HepG2 (cell line): ENCODE measurements around the gene RGS10. TPM values are rescaled to one million over a fixed set of nuclear protein-coding genes. Genes with fewer than 3 reads are reported as not detected.

Source experiments
- ATAC-seq: fragments of 200-7000 bp; cut with Tn5 transposase; 3 replicates; pipeline ENCODE4 v1.9.1; 2020; ENCODE audit warnings: mild to moderate bottlenecking, moderate library complexity
- BruUV-seq: library from RNA; stranded (reverse); fragments of 400-500 nt; replicated peaks from 2 replicates; lab custom pipeline; 2021; lab: Mats Ljungman, UMichigan
- CTCF ChIA-PET: fragments of 300-600 bp; formaldehyde crosslinking; extraction: SDS; loops from one replicate; lab custom pipeline; 2021; ENCODE audit warnings: low total read pairs, inconsistent platforms, low intra/inter-chr PET ratio; lab: Yijun Ruan, JAX
- POLR2A ChIA-PET: fragments of 350-600 bp; sonication (Branson Sonifier 250); formaldehyde crosslinking; loops from one replicate; lab custom pipeline; 2020; ENCODE audit warnings: antibody characterized with exemption, inconsistent platforms; lab: Yijun Ruan, JAX
- DNase-seq: peaks from one replicate; pipeline ENCODE4 v3.0.0-alpha.2; 2015; ENCODE audit warnings: low spot score
- FAIRE-seq: peaks from 3 replicates; lab custom pipeline; 2011; peaks lifted over from hg19 to GRCh38; lab: Jason Lieb, UNC
- H2AFZ ChIP-seq: one replicate; pipeline ENCODE4 v1.6.1; 2011; ENCODE audit warnings: low read length, inconsistent platforms
- H3K27ac ChIP-seq: fragments of 300-600 bp; 3 replicates; pipeline ENCODE4 v1.8.0; 2011; ENCODE audit warnings: mixed run types, mild to moderate bottlenecking, mixed read lengths, low read length, inconsistent platforms; ENCODE audit not compliant: insufficient read depth; ENCODE audit errors: extremely low read length
- H3K27me3 ChIP-seq, 2 experiments: fragments of 200-600 bp in 1 of 2; 2 replicates in 1 of 2; 3 replicates in 1 of 2; pipeline versions ENCODE4 v1.6.0 to v1.8.0; 2011; ENCODE audit warnings: low read length in 2 of 2, mild to moderate bottlenecking in 2 of 2, moderate library complexity in 2 of 2, inconsistent platforms in 1 of 2; ENCODE audit not compliant: insufficient read depth in 2 of 2, control insufficient read depth in 1 of 2
- H3K36me3 ChIP-seq, 2 experiments: fragments of 200-600 bp in 1 of 2; replicated peaks in 1 of 2; 2 replicates in 1 of 2; 3 replicates in 1 of 2; pipeline versions ENCODE4 v1.5.1 to v1.8.0; 2011; ENCODE audit warnings: low read length in 2 of 2, inconsistent platforms in 1 of 2; ENCODE audit not compliant: insufficient read depth in 2 of 2, control insufficient read depth in 1 of 2
- H3K4me1 ChIP-seq: 2 replicates; pipeline ENCODE4 v1.5.1; 2012; ENCODE audit warnings: low read length, inconsistent platforms; ENCODE audit not compliant: insufficient read depth
- H3K4me2 ChIP-seq: 2 replicates; pipeline ENCODE4 v1.6.0; 2011; ENCODE audit warnings: low read depth, low read length, inconsistent platforms
- H3K4me3 ChIP-seq, 3 experiments: fragments of 200-600 bp in 1 of 3; sonication (generic), shearing (Covaris generic) in 1 of 3; replicated peaks in 1 of 3; 2 replicates each; pipeline ENCODE4 v1.5.1; 2011 to 2016; ENCODE audit warnings: low read length in 3 of 3, inconsistent platforms in 2 of 3, low read depth in 2 of 3, mild to moderate bottlenecking in 2 of 3, control low read depth in 1 of 3, mixed read lengths in 1 of 3; ENCODE audit not compliant: insufficient read depth in 1 of 3
- H3K79me2 ChIP-seq: one replicate; pipeline ENCODE4 v1.6.1; 2011; ENCODE audit warnings: low read length, inconsistent platforms; ENCODE audit not compliant: insufficient read depth
- H3K9ac ChIP-seq: 2 replicates; pipeline ENCODE4 v1.6.0; 2011; ENCODE audit warnings: mild to moderate bottlenecking, low read depth, low read length, inconsistent platforms; ENCODE audit not compliant: insufficient read depth
- H3K9me3 ChIP-seq: 2 replicates; pipeline ENCODE4 v1.5.1; 2012; ENCODE audit warnings: mild to moderate bottlenecking, low read length
- H4K20me1 ChIP-seq: 2 replicates; pipeline ENCODE4 v1.6.0; 2011; ENCODE audit warnings: inconsistent platforms, mild to moderate bottlenecking, low read length, moderate library complexity; ENCODE audit not compliant: insufficient read depth
- ARID3A ChIP-seq: IDR thresholded peaks from 2 replicates; pipeline ENCODE4 v1.6.1; 2012; ENCODE audit warnings: low read depth, low read length, improper control_type of control experiment
- CSRNP1 ChIP-seq: sonication (generic); formaldehyde crosslinking; IDR thresholded peaks from 2 replicates; pipeline ENCODE4 v1.8.1; 2023; ENCODE audit warnings: mild to moderate bottlenecking, missing genetic modification reagents
- HOXA3 ChIP-seq: sonication (generic); formaldehyde crosslinking; IDR thresholded peaks from 2 replicates; pipeline ENCODE4 v1.5.0; 2020; ENCODE audit warnings: missing genetic modification reagents
- LCORL ChIP-seq, 2 experiments: fragments of 450-650 bp in 1 of 2; sonication (generic) in 1 of 2; formaldehyde crosslinking in 1 of 2; IDR thresholded peaks; 2 replicates each; pipeline versions ENCODE4 v1.5.0 to v1.6.1; 2017 to 2020; ENCODE audit warnings: antibody characterized with exemption in 1 of 2, missing genetic modification reagents in 1 of 2
- SALL2 ChIP-seq: sonication (generic); formaldehyde crosslinking; IDR thresholded peaks from 2 replicates; pipeline ENCODE4 v1.8.1; 2023; ENCODE audit warnings: mild to moderate bottlenecking, missing genetic modification reagents, inconsistent platforms
- SKI ChIP-seq: fragments of 450-650 bp; IDR thresholded peaks from one replicate; pipeline ENCODE4 v1.6.1; 2018; ENCODE audit warnings: mild to moderate bottlenecking; ENCODE audit not compliant: partially characterized antibody
- SNAPC5 ChIP-seq: sonication (generic); formaldehyde crosslinking; IDR thresholded peaks from 2 replicates; pipeline ENCODE4 v1.8.1; 2023; ENCODE audit warnings: mild to moderate bottlenecking, missing genetic modification reagents, borderline replicate concordance
- SOX13 ChIP-seq, 3 experiments: fragments of 450-650 bp in 1 of 3; sonication (generic) in 1 of 3; formaldehyde crosslinking in 1 of 3; IDR thresholded peaks in 2 of 3; conservative IDR thresholded peaks in 1 of 3; 2 replicates each; pipeline versions ENCODE4 v1.5.0 to v1.6.1; 2016 to 2020; ENCODE audit warnings: antibody characterized with exemption in 1 of 3, mild to moderate bottlenecking in 1 of 3, missing compliant biosample characterization in 1 of 3, missing genetic modification reagents in 1 of 3, moderate library complexity in 1 of 3
- STAG1 ChIP-seq: sonication (generic); formaldehyde crosslinking; IDR thresholded peaks from 2 replicates; pipeline ENCODE4 v1.4.0; 2020; ENCODE audit warnings: missing genetic modification reagents
- ZEB1 ChIP-seq: IDR thresholded peaks from 2 replicates; pipeline ENCODE4 v1.6.1; 2012; ENCODE audit warnings: mild to moderate bottlenecking, low read depth, inconsistent platforms; ENCODE audit not compliant: insufficient replicate concordance
- ZNF276 ChIP-seq: sonication (generic); formaldehyde crosslinking; IDR thresholded peaks from 2 replicates; pipeline ENCODE4 v1.4.0; 2020; ENCODE audit warnings: mild to moderate bottlenecking, low read depth, missing genetic modification reagents
- ZNF337 ChIP-seq: sonication (generic); formaldehyde crosslinking; IDR thresholded peaks from 2 replicates; pipeline ENCODE4 v1.5.1; 2020; ENCODE audit warnings: missing genetic modification reagents, low read depth, mild to moderate bottlenecking, borderline replicate concordance
- ZNF550 ChIP-seq: sonication (generic); formaldehyde crosslinking; IDR thresholded peaks from 2 replicates; pipeline ENCODE4 v1.4.0; 2020; ENCODE audit warnings: mild to moderate bottlenecking, missing genetic modification reagents, borderline replicate concordance
- ZNF562 ChIP-seq: sonication (generic); formaldehyde crosslinking; IDR thresholded peaks from 2 replicates; pipeline ENCODE4 v1.8.0; 2022; ENCODE audit warnings: missing genetic modification reagents, borderline replicate concordance
- ZNF619 ChIP-seq: sonication (generic); formaldehyde crosslinking; IDR thresholded peaks from 2 replicates; pipeline ENCODE4 v1.4.0; 2020; ENCODE audit warnings: mild to moderate bottlenecking, missing genetic modification reagents
- ZNF749 ChIP-seq: sonication (generic); formaldehyde crosslinking; IDR thresholded peaks from 2 replicates; pipeline ENCODE4 v1.8.0; 2022; ENCODE audit warnings: mild to moderate bottlenecking, missing genetic modification reagents, moderate library complexity, borderline replicate concordance
- WGBS: methylation state at CpG from one replicate; pipeline ENCODE4 v1.1.6; 2017; ENCODE audit warnings: low lambda C conversion rate; 5-methylcytosine and 5-hydroxymethylcytosine counted together
- in situ Hi-C: cut with HindIII; loops from 2 replicates; pipeline ENCODE4 v1.10.0; 2017; ENCODE audit warnings: low pct_unique_long_range_greater_than_20kb; ENCODE audit not compliant: extremely low pct_ligation_motif_present
- intact Hi-C: fragments of 100-400 bp; cut with micrococcal nuclease; formaldehyde crosslinking; loops from one replicate; pipeline ENCODE4 v1.10.0; 2022; ENCODE audit not compliant: unreplicated experiment
- polyA plus RNA-seq, 8 experiments: library from polyadenylated mRNA; depleted of rRNA in 3 of 8; stranded (reverse) in 7 of 8; unstranded in 1 of 8; fragments of >200 nt; fragmentation: Illumina TruSeq in 4 of 8; extraction: Trizol in 4 of 8; gene quantifications; 2 replicates each; pipeline versions ENCODE4 v1.2.1 to v1.2.3, GENCODE V29; 2011 to 2016; ENCODE audit warnings: low read depth in 4 of 8, missing spikeins in 1 of 8, mixed read lengths in 1 of 8; ENCODE audit not compliant: insufficient read depth in 1 of 8
- total RNA-seq, 5 experiments: library from RNA; depleted of rRNA; stranded (reverse); fragments of >200 nt; fragmentation: Illumina TruSeq; extraction: Trizol; gene quantifications; 2 replicates each; pipeline ENCODE4 v1.2.3, GENCODE V29; 2016; ENCODE audit warnings: low read depth in 1 of 5

RGS10 gene
- total and polyA plus RNA-seq, 2 of the 13 experiments (the other 11 are each of a cell fraction or from before 2014, with no cell fraction given), result 1.7 to 5.1 TPM

GRCh38 chr10:119542988-119543813 lies 682 bp upstream of the RGS10 start:
- H3K9me3 ChIP-seq, result no peaks in the 10 kb centered on the region
- ATAC-seq (peak; percentile 83), FAIRE-seq (no peak), DNase-seq (peak; percentile 39)
- H3K4me3 ChIP-seq, result peak overlapping the region; percentile 46 to 71 (median 55)
- ChIA-PET CTCF (interaction anchor here (0.7 to 1.2 kb wide), 3 partner anchors 98 to 337 kb away, joined by 3 to 4 read pairs (median 3); no protein-coding TSS in a partner anchor), POLR2A (no interaction called here)
- H3K4me1 ChIP-seq, result peaks cover 21% of the 10 kb centered on the region
- H3K36me3 ChIP-seq, result no peaks in the 10 kb centered on the region
- in situ Hi-C loops, result loop anchor here (5.0 to 25.0 kb wide), 2 partner anchors 41 to 356 kb away; partner anchors contain the start of gene PRDX3
- H3K27ac ChIP-seq, result no peak overlapping the region
- WGBS, result 0% methylated on average over 8 of the region's 78 CpGs
- intact Hi-C loops, result loop anchor here (1.0 to 5.0 kb wide), 2 partner anchors 46 to 344 kb away; no protein-coding TSS in a partner anchor
- no TSS peak for BruUV-seq
- H3K27me3 ChIP-seq, result peaks cover 6 to 43% of the 10 kb centered on the region in 2 experiments; a peak in 4 of 5 replicates
- no peaks in the 10 kb centered on the region for H3K79me2 ChIP-seq
- H3K9ac ChIP-seq, result 0 out of 2 replicates have a peak overlapping the region, but pooled peaks have one; percentile 4
- no peaks in the 10 kb centered on the region for H4K20me1 ChIP-seq
- H3K4me2 ChIP-seq, result peak overlapping the region; percentile 85
- H2AFZ ChIP-seq, result no peak overlapping the region
- TF ChIP-seq ZNF749 (no peak), SKI (no peak), STAG1 (peak; percentile 52), ZNF562 (no peak), SOX13 (IDR thresholded peaks at IDR 0.05) (no peak), SOX13 (CRISPR knock-in tag; conservative IDR thresholded peaks at IDR 0.05 in 1 of 2, IDR thresholded peaks at IDR 0.05 in 1 of 2) (no peak), HOXA3 (CRISPR knock-in tag) (peak; percentile 30; the same call in 1 of the 2 replicates), LCORL (IDR thresholded peaks at IDR 0.05) (no peak), LCORL (CRISPR knock-in tag; IDR thresholded peaks at IDR 0.05) (0 out of 2 replicates have a peak, but pooled peaks have one; percentile 47), SALL2 (CRISPR knock-in tag) (0 out of 2 replicates have a peak, but pooled peaks have one; percentile 6), ZNF276 (CRISPR knock-in tag) (no peak), CSRNP1 (CRISPR knock-in tag) (0 out of 2 replicates have a peak, but pooled peaks have one; percentile 41), ZNF337 (no peak), ZNF619 (CRISPR knock-in tag) (peak; percentile 26; the same call in 1 of the 2 replicates), ZEB1 (no peak), SNAPC5 (no peak), ZNF550 (CRISPR knock-in tag) (no peak), ARID3A (no peak)
